ENCODE results near the gene TRIM52. TPM values are rescaled to one million over a fixed set of nuclear protein-coding genes. Genes with fewer than 3 reads are reported as not detected.

Gene TRIM52
- total and polyA plus RNA-seq, 2 of the 13 experiments (the other 11 are each of a cell fraction or from before 2014, with no cell fraction given) = 7.2 to 11.6 TPM

DNA sequence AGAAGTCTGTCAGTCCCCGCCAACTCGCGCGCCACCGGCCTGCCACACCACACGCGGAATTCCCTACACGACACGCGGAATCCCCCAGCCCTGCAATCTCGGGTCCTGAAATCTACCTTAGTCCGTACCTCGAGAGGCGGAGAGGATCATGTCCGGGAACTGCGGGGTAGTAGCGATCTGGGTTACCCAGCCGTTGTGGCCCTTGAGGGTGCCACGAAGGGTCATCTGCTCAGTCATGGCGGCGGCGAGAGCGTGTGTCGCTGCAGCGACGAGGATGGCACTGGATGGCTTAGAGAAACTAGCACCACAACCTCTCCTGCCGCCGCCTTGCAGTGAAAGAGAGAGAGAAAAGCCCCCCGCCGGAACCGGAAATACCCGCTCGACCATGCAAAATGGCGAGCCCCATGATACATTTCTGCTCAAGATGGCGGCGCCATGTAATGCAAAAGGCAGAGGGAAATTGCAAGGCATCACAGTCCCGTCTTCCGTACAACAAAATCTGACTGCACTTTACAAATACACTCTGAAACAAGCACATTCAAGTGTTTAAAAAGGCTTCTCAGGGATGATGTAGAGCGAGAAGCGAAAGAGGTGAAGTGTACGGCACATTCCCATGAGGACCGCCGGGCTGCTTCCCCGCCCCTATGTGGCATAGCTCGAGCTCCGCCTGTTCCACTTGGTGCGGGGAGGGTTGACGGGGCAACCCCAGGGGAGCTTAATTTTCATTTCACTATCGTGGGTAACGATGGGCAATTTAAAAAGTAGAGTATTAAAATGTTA lies 17.2 kb downstream of the TRIM52 start, which contains the start of gene RACK1:
TSS of gene RACK1 (minus strand) at position 343 of the 780 bp plus-strand sequence. CDS start at position 237, 106 bp downstream.
- H3K27me3 ChIP-seq (ENCODE audit: control insufficient read depth in 1 of 2, insufficient read depth in 2 of 2, low read length in 2 of 2) = no peaks in the 10 kb centered on the region; a peak in 1 of 5 replicates
- WGBS (ENCODE audit: low lambda C conversion rate) = under 1% methylated on average over 22 of the region's 50 CpGs
- peak within 1 kb of the TSS; percentile 93 for H3K4me2 ChIP-seq (ENCODE audit: low read depth, low read length)
- FAIRE-seq (peak; percentile 56), DNase-seq (ENCODE audit: low spot score) (peak; percentile 87), ATAC-seq (peak; percentile 51)
- H3K4me3 ChIP-seq (replicated peaks in 1 of 3; ENCODE audit: insufficient read depth in 1 of 3, low read depth in 2 of 3, low read length in 3 of 3) = peak within 1 kb of the TSS; percentile 91 to 94 (median 92)
- peaks cover 39% of the 10 kb centered on the region for H3K4me1 ChIP-seq (ENCODE audit: insufficient read depth, low read length)
- no peaks in the 10 kb centered on the region for H3K9me3 ChIP-seq (ENCODE audit: low read length)
- no TSS peak for BruUV-seq (replicated peaks)
- ChIA-PET CTCF (ENCODE audit: low intra/inter-chr PET ratio, low total read pairs) (no interaction called here), POLR2A (interaction anchor here (0.7 to 8.4 kb wide), 12 partner anchors 10 to 1620 kb away, joined by 3 to 102 read pairs (median 13); partner anchors contain the start of genes HNRNPH1, TRIM41 and TRIM52)
- peak within 1 kb of the TSS; percentile 98 for H2AFZ ChIP-seq (ENCODE audit: low read length)
- H3K9ac ChIP-seq (ENCODE audit: insufficient read depth, low read depth, low read length) = peak within 1 kb of the TSS; percentile 96
- H4K20me1 ChIP-seq (ENCODE audit: insufficient read depth, low read length) = peaks cover 45% of the 10 kb centered on the region
- peak within 1 kb of the TSS; percentile 98 for H3K27ac ChIP-seq (ENCODE audit: extremely low read length, insufficient read depth, low read length)
- intact Hi-C loops (cut with micrococcal nuclease; ENCODE audit: unreplicated experiment) = loop anchor here (1.0 kb wide), 1 partner anchor 21 kb away; no protein-coding TSS in a partner anchor
- peaks cover 64% of the 10 kb centered on the region for H3K79me2 ChIP-seq (ENCODE audit: insufficient read depth, low read length)
- in situ Hi-C loops (cut with HindIII; ENCODE audit: extremely low pct_ligation_motif_present, low pct_unique_long_range_greater_than_20kb) = no loop called here
- H3K36me3 ChIP-seq (replicated peaks in 1 of 2; ENCODE audit: control insufficient read depth in 1 of 2, insufficient read depth in 2 of 2, low read length in 2 of 2) = peaks cover 10 to 34% of the 10 kb centered on the region in 2 experiments
- no peak for TF ChIP-seq SUZ12 (IDR thresholded peaks at IDR 0.05; ENCODE audit: low read depth, low read length)
- TF ChIP-seq, protein P1, sequence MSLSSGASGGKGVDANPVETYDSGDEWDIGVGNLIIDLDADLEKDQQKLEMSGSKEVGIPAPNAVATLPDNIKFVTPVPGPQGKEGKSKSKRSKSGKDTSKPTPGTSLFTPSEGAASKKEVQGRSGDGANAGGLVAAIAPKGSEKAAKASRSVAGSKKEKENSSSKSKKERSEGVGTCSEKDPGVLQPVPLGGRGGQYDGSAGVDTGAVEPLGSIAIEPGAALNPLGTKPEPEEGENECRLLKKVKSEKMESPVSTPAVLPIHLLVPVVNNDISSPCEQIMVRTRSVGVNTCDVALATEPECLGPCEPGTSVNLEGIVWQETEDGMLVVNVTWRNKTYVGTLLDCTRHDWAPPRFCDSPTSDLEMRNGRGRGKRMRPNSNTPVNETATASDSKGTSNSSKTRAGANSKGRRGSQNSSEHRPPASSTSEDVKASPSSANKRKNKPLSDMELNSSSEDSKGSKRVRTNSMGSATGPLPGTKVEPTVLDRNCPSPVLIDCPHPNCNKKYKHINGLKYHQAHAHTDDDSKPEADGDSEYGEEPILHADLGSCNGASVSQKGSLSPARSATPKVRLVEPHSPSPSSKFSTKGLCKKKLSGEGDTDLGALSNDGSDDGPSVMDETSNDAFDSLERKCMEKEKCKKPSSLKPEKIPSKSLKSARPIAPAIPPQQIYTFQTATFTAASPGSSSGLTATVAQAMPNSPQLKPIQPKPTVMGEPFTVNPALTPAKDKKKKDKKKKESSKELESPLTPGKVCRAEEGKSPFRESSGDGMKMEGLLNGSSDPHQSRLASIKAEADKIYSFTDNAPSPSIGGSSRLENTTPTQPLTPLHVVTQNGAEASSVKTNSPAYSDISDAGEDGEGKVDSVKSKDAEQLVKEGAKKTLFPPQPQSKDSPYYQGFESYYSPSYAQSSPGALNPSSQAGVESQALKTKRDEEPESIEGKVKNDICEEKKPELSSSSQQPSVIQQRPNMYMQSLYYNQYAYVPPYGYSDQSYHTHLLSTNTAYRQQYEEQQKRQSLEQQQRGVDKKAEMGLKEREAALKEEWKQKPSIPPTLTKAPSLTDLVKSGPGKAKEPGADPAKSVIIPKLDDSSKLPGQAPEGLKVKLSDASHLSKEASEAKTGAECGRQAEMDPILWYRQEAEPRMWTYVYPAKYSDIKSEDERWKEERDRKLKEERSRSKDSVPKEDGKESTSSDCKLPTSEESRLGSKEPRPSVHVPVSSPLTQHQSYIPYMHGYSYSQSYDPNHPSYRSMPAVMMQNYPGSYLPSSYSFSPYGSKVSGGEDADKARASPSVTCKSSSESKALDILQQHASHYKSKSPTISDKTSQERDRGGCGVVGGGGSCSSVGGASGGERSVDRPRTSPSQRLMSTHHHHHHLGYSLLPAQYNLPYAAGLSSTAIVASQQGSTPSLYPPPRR (CRISPR knock-in tag; IDR thresholded peaks at IDR 0.05; ENCODE audit: borderline replicate concordance) = no peak
- no peak for TF ChIP-seq ZBTB21 (CRISPR knock-in tag; IDR thresholded peaks at IDR 0.05)
- TF ChIP-seq, protein P2, sequence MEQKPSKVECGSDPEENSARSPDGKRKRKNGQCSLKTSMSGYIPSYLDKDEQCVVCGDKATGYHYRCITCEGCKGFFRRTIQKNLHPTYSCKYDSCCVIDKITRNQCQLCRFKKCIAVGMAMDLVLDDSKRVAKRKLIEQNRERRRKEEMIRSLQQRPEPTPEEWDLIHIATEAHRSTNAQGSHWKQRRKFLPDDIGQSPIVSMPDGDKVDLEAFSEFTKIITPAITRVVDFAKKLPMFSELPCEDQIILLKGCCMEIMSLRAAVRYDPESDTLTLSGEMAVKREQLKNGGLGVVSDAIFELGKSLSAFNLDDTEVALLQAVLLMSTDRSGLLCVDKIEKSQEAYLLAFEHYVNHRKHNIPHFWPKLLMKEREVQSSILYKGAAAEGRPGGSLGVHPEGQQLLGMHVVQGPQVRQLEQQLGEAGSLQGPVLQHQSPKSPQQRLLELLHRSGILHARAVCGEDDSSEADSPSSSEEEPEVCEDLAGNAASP (CRISPR knock-in tag; IDR thresholded peaks at IDR 0.05; ENCODE audit: borderline replicate concordance) = no peak
- TF ChIP-seq ZNF569 (CRISPR knock-in tag; IDR thresholded peaks at IDR 0.05; ENCODE audit: borderline replicate concordance) = no peak
- peak; percentile 66 for TF ChIP-seq ZNF709 (CRISPR knock-in tag; IDR thresholded peaks at IDR 0.05)
- peak; percentile 64 for TF ChIP-seq SRSF1 (optimal IDR thresholded peaks at IDR 0.05; ENCODE audit: low read depth, low read length)
- TF ChIP-seq, protein P3, sequence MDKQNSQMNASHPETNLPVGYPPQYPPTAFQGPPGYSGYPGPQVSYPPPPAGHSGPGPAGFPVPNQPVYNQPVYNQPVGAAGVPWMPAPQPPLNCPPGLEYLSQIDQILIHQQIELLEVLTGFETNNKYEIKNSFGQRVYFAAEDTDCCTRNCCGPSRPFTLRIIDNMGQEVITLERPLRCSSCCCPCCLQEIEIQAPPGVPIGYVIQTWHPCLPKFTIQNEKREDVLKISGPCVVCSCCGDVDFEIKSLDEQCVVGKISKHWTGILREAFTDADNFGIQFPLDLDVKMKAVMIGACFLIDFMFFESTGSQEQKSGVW (CRISPR knock-in tag; IDR thresholded peaks at IDR 0.05; ENCODE audit: borderline replicate concordance) = peak; percentile 87; the same call in 1 of the 2 replicates
- TF ChIP-seq, protein P4, sequence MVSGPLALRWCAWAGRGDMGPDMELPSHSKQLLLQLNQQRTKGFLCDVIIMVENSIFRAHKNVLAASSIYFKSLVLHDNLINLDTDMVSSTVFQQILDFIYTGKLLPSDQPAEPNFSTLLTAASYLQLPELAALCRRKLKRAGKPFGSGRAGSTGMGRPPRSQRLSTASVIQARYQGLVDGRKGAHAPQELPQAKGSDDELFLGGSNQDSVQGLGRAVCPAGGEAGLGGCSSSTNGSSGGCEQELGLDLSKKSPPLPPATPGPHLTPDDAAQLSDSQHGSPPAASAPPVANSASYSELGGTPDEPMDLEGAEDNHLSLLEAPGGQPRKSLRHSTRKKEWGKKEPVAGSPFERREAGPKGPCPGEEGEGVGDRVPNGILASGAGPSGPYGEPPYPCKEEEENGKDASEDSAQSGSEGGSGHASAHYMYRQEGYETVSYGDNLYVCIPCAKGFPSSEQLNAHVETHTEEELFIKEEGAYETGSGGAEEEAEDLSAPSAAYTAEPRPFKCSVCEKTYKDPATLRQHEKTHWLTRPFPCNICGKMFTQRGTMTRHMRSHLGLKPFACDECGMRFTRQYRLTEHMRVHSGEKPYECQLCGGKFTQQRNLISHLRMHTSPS (CRISPR knock-in tag; IDR thresholded peaks at IDR 0.05; ENCODE audit: low read depth) = no peak
- no peak for TF ChIP-seq GPN1 (CRISPR knock-in tag; IDR thresholded peaks at IDR 0.05; ENCODE audit: borderline replicate concordance)

Data from HepG2 (cell line).